ENCODE data around the gene CTTNBP2NL.

DNA sequence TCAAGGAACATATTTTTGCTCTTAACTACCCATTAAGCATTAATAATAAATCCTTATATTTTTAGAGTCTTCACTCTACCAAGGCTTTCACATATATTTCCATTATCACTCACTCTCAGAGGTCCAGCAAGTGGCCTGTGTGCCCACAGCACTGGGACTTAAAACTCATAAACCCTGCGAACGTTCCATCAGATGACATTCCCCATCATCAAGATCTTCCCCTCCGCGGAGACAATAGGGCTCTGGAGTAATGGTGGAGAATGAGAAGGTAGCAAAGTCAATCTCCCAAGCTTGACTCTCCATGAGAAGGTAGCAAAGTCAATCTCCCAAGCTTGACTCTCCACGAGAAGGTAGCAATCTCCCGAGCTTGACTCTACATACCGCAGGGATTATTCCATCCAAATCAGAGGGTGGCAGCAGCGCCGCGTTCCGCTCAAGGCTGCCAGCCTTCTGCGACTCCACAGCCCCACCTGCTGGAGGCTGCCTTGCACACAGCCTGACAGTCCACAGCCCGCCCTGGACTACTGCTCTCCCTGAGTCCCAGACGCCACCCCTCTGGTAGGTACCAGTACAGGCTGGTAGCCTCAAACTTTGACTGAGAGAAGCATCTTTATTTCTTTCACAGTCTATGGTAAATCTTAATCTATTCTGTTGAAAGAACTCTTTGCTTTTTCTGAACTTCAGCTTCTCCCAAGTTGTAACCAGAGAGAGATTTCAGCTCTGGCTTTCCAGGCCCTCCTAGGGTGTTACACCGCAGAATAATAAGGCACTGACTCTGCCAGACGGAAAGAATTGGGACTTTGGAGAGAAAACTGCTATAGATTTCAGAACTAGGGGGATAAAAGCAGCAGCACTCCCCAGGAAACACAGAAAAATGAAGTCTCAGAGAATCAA is 26.4 kb upstream of the CTTNBP2NL start:
- TF ChIP-seq ZNF274 (IDR thresholded peaks at IDR 0.05; ENCODE audit: low read depth, low read length), result no peak
- TF ChIP-seq YY1 (IDR thresholded peaks at IDR 0.05; ENCODE audit: insufficient read depth, insufficient read length), result no peak
